GM12874 (cell line): ENCODE data around the gene IRX6.

Source experiments
- TF ChIP-seq, protein P1 (sequence below): IDR thresholded peaks from 2 replicates; pipeline ENCODE4 v1.5.1; 2011; ENCODE audit warnings: low read depth, mild to moderate bottlenecking, control low read depth, low read length, moderate library complexity; ENCODE audit not compliant: insufficient read depth

Gene IRX6

DNA sequence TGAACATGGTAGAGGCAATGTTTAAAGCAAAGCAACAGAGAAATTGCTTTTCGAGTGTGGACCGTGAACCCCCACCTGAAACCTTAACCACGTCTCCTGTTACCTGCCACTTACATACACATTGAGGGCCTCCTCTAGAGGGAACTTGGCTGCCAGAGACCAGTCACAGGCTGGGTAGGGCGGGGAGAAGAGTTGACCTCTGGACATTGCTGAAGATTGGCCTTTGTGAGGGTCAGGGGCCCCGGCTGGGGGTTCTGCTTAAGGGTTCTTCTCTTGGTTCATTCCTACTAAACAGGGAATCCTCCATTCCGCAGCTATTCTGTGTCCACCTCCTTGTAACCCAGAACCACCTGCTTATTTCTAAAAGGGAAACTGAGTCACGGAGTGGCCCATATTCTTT, 53.8 kb downstream of the IRX6 start:
- TF ChIP-seq, protein P1, sequence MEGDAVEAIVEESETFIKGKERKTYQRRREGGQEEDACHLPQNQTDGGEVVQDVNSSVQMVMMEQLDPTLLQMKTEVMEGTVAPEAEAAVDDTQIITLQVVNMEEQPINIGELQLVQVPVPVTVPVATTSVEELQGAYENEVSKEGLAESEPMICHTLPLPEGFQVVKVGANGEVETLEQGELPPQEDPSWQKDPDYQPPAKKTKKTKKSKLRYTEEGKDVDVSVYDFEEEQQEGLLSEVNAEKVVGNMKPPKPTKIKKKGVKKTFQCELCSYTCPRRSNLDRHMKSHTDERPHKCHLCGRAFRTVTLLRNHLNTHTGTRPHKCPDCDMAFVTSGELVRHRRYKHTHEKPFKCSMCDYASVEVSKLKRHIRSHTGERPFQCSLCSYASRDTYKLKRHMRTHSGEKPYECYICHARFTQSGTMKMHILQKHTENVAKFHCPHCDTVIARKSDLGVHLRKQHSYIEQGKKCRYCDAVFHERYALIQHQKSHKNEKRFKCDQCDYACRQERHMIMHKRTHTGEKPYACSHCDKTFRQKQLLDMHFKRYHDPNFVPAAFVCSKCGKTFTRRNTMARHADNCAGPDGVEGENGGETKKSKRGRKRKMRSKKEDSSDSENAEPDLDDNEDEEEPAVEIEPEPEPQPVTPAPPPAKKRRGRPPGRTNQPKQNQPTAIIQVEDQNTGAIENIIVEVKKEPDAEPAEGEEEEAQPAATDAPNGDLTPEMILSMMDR, result no peak

GRCh38 chr16:55378616-55379015, 54.6 kb downstream of the IRX6 start:
- TF ChIP-seq, protein P1, result no peak

- TF ChIP-seq, protein P1, result no peak
These were observed 55.4 kb downstream of the IRX6 start for GRCh38 chr16:55379371-55379770.

DNA sequence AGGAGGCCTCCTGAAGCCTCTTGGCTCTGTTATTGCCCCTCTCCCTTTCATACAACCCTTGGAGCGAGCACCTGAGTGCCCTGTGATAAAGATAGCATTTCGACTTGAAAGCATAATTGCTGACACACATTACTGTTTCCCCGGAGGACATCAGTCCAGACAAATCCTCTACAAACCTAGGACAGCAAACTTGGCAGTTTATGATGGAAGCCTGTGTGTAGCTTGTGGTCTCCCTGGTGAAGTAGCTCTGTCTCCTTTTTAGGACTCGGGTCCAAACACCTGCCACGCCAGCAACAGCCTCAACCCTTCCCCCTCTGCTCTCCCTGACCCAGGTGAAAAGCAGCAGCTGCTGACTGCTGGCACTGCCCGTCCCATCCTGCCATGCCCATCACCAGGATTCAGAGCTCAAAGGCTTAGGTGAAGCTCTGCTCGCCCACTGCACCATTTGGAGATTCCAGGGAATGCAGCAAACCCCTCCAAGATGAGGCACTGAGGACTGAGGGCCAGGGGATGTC, 55.9 kb downstream of the IRX6 start:
- TF ChIP-seq, protein P1, result no peak
